Measurements from ENCODE around the gene KRTAP5-8.
"Not testable (repeated sequence)": the region's sequence is repeated elsewhere in the genome, so short reads cannot be mapped to it uniquely, and the experiment has no call there.

DNA sequence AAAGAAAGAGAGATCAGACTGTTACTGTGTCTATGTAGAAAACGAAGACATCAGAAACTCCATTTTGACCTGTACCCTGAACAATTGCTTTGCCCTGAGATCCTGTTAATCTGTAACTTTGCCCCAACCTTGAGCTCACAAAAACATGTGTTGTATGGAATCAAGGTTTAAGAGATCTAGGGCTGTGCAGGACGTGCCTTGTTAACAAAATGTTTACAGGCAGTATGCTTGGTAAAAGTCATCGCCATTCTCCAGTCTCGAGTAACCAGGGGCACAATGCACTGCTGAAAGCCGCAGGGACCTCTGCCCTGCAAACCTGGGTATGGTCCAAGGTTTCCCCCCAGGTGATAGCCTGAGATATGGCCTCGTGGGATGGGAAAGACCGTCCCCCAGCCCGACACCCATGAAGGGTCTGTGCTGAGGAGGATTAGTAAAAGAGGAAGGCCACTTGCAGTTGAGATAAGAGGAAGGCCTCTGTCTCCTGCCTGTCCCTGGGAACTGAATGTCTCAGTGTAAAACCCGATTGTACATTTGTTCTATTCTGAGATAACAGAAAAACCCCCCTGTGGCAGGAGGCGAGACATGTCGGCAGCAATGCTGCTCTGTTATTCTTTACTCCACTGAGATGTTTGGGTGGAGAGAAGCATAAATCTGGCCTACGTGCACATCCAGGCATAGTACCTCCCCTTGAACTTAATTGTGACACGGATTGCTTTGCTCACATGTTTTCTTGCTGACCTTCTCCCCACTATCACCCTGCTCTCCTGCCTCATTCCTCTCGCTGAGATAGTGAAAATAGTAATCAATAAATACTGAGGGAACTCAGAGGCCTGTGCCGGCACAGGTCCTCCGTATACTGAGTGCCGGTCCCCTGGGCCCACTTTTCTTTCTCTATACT is 2.9 kb upstream of the KRTAP5-8 start:
- not testable (repeated sequence) for TF ChIP-seq POLR2A (IDR thresholded peaks at IDR 0.05; ENCODE audit: low read length); GATA1 (IDR thresholded peaks at IDR 0.05; ENCODE audit: low read depth, low read length)
